SIG-M5 (cell line): ENCODE data around the gene CASQ1.

Source experiments
- DNase-seq: peaks from one replicate; lab custom pipeline; 2025; lab: John Stamatoyannopoulos, UW

Gene CASQ1

DNA sequence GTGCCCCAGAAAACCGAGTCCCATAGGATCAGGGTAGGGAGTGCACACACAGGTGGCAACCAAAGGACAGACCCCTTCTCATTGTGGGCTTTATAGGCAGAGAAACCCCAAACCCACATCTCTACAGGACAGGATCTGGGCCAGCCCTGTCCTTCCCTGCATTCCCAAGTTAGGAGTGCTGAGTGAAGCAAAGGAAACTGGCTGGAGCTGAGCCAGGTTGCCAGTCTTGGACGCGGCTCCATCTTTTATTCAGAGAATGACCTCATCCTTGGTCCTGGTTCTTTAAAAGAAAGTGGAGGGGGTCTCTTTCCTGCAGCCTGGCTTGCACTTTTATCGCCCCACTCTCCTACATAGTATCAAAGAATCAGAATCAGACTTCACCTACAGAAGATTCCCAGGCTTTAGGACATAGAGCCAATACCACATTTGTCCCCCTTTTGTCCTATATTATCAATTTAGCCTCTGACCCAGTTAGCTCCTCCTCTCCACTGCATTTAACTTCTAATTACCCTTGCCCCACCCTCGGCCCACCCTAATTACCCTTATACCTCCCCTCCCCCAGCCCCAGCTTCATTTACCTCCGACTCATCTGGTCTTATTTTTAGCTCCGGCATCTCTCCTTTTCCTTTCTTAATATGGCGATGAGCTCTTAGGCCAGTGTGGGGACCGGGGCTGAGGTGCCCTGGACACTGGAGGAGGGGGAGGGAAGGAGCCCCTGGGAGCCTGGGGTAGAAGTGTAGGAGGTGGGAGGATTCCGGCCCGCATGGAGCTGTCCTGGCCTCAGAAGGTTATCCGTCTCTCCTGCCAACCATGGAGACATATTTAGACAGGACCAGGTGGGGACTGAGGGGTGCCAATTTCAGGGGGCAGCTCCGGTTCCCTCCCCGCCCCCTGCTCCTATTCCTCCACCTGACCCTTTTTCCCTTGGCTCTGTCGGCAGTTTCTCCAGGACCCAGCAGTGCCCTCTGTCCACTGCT, at the start of gene CASQ1:
CASQ1 (plus strand) TSS at position 927 of the 977 bp plus-strand sequence. CDS start 177 bp downstream, outside the sequence.
- no peak for DNase-seq

DNA sequence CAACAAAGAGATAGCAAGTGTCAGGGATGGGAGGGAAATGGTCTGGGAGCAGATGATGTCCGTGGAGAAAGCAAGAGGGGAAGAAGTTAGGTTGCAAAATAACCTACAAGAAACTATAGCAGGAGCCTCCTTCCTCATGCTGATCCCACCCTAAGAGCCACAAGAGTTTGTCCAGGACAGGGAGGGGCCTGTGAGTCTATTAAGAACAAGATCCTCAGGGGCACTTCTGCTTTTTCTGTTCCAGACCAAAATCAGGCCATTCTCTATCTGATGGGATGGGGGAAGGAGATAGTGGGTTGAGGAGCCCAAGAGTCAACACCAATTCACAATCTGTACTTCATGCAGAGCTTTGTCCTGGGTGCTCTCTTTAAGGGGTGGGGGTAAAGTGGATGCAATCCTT, 46.7 kb upstream of the CASQ1 start:
- peak; percentile 88 for DNase-seq

DNA sequence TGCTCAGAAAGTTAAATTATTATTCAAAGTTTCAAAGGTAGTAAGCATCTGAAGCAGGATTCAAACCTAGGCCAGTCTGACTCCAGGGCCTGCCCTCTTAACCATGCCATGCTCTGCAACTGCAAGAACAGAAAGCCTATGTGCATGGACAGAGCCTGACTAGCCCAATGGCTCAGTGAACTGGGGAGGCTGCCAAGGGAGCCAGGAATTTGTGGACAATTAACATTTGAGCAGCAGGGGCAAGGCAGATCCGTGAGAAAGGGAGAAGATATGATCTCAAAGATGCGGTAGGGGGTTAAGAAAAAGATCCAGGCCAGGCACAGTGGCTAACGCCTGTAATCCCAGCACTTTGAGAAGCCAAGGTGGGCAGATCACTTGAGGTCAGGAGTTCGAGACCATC, 45.5 kb upstream of the CASQ1 start:
- DNase-seq, result no peak

DNA sequence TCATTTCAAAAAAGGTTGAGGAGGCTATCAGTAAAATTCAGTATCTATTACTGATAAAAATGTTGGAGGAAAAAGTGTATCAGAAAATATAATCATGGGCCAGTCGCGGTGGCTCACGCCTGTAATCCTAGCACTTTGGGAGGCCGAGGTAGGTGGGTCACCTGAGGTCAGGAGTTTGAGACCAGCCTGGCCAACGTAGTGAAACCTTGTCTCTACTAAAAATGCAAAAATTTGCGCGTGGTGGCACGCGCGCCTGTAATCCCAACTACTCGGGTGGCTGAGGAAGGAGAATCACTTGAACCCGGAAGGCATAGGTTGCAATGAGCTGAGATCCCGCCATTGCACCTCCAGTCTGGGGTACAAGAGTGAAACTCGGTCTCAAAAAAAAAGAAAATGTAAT, 44.3 kb upstream of the CASQ1 start:
- DNase-seq, result no peak

DNA sequence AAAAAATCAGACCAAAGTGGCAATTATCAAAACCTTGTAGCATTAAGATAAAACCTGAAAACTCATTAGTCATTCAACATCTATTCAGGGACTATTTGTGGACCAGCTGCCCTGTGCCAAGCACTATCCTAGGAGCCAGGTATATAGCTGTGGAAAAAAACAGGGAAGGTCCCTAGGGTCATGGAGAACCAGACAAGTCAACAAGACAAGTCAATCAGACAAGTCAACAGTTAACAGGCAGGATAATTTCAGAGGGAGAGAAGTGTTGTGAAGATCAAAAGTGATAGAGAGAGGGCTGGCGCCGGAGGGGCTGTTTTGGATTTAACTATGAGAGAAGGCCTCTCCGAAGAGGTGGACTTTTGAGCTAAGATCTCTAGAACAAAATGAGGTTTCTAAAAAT, 42.3 kb upstream of the CASQ1 start:
- no peak for DNase-seq

DNA sequence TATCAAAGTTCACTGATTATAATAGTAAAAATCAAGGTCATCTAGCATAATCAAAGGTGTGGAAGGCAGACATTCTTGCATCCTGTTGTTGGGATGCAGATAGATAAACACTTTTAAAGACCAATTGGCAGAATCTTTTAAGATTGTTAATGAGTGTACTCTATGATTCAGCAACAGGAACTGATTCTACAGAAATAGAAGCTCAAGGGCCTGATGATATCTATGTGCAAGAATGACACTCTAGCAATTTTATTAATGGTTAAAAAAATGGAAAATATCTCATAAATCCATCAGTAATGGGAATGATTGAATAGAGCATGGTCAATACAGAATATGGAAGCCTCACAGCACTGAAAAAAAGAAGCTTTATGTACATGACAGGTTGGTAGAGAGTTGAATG, 41.1 kb upstream of the CASQ1 start:
- DNase-seq, result no peak

DNA sequence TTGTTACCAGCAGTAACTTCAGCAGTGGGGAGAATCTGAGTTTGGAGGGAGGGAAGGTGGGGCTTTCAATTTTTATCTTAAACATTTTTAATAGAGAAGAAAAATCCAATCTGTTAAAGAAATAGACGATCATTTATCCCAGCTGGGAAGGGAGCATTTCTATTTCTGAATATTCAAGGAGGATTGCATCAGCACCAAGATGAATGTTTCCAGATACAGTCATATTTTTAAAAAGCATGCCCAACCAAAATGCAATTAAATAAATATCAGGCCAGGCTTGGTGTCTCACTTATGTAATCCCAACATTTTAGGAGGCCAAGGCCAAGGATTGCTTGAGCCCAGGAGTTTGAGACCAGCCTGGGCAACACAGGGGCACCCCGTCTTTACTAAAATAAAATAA, 40.7 kb upstream of the CASQ1 start:
- no peak for DNase-seq

DNA sequence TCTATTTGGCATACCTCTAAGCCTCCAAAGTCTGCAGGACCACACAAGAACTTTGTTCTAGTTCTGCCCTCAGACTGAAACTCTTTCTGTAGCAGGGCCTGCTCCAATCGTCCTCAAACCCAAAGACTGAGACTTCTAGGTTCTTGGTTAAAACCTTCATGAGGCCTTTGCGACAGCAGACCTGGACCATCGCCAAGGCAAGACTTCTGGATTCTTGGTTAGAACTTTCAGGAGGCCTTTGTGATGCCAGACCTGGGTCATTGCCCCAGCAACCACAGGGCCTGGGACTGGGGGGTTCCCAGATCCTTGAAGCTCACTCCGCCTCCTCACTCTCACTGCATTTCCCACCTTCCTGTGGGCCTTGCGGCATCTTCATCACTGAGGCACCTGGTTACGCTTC, 39.1 kb upstream of the CASQ1 start, which contains the start of gene ATP1A4:
ATP1A4 (plus strand) TSS at position 301 of the 400 bp plus-strand sequence. CDS start 438 bp downstream, outside the sequence.
- no peak for DNase-seq

DNA sequence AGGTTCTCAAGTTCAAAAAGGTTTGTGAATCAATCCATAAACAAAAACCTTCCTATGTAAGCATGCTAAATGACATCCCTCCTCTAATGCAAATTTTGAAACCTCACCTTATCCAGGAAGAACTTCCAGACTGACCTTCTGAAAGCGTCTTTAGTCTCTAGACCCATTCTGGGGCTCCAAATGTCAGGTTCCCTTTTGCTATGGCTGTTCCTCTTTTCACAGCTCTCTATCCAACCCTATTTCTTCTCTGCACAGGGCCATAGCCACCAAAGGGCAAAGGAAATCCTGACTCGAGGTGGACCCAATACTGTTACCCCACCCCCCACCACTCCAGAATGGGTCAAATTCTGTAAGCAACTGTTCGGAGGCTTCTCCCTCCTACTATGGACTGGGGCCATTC, 35.6 kb upstream of the CASQ1 start:
- DNase-seq, result no peak

DNA sequence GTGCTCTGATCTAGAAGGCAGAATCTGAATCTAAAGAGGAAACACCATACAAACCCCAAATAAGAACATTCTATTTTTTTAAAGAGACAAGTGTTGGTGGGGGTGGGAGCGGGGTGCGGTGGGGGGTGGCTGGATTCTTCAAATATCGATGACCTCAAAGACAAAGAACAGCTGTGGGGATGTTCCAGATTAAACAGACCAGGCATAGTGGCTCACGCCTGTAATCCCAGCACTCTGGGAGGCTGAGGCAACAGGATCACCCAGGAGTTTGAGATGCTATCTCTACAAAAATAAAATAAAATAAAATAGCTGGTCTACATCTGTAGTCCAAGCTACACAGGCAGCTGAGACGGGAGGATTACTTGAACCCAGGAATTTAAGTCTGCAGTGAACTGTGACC, 34.0 kb upstream of the CASQ1 start:
- DNase-seq, result no peak

DNA sequence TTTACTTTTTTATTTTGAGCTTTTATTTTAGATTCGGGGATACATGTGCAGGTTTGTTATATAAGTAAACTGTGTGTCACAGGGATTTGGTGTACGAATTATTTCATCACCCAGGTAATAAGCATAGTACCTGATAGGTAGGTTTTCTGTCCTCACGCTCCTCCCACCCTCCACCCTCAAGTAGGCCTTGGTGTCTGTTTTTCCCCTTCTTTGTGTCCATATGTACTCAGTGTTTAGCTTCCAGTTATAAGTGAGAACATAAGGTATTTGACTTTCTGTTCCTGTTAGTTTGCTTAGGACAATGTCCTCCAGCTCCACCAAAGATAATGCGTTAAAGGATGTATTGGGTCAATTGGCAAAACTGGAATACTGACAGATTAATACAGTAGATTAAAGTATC, 33.2 kb upstream of the CASQ1 start:
- DNase-seq, result no peak

DNA sequence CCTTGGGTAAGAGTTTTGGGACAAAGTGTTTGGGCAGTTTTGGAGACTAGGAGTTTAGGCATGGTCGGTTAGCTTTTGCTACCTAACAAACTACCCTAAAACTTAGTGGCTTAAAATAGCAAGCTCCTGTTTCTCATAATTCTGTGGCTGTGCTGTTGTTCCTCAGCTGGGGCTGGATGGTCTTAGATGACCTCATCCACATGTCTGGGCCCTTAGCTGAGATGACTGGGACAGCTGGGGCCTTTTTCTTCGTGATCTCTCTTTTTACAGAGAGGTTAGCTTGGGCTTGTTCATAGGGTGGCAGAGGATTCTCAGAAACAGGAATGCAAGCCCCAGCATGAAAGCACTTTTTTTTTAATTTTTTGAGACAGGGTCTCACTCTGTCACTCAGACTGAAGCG, 32.3 kb upstream of the CASQ1 start:
- DNase-seq, result no peak

DNA sequence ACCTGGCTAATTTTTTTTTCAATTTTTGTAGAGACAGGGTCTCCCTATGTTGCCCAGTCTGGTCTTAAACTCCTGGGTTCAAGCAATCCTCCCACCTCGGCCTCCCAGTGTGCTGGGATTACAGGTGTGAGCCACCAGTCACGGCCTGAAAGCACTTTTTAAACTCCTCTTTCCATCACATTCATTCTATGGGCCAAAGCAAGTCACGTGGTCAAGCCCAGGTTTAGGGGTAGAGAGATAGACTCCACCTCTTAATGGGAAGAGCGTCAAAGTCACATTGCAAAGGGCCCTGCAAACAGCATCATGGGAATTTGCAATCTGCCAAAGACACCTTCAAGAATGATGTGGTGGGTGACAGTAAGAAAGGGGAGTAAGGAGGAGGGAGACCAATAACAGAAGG, 31.8 kb upstream of the CASQ1 start:
- DNase-seq, result no peak

DNA sequence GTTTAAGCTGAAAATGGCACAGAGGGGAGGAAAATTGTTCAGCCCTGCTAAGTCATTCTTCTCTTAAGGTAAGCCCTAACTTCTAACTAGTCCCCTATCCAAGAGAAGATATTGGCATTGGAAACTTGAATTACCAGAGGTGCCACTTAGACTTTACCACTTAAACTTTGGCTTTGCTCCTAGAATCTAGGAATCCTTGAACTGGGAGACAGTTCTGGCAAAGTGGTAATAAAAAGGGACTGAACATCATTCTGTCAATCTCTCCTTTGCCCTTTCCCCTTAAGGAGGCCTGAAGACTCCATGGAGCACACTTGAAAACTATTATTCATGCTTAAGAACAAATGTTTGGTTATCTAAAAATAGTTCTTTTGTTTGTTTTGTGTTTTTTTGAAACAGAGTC, 30.5 kb upstream of the CASQ1 start:
- DNase-seq, result no peak

DNA sequence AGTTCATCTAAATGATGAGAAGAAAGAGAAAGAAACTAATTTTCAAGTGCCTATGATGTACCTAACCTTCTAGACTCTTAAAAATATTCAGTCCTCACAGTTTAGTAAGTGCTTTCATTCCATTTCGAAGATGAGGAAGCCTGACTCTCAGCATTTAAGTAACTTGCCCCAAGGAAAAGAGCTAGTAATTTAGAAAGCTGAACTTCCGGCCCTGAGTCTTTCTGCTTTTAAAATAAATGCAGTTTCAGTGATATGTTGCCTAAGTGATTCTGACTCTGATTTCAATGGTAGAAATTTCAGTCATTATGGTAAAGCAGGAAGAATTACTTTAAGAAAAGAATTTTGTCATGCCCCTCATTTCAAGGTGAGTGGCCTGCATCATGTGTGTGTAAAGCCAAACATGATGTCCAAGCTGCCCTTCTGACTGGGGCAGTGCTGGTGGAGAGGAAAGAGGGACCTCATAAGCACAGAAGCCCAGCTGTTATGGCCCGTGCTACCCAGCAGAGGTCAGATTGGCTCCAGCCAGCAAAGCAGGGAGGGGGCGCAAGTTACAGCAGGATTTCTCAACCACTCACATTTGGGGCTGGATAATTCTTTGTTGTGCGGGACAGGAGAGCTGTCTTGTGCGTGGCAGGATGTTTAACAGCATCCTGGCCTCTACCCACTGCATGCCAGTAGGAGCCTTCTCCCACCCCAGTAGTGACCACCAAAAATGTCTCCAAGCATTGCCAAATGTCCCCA, 28.2 kb upstream of the CASQ1 start:
- DNase-seq, result no peak

DNA sequence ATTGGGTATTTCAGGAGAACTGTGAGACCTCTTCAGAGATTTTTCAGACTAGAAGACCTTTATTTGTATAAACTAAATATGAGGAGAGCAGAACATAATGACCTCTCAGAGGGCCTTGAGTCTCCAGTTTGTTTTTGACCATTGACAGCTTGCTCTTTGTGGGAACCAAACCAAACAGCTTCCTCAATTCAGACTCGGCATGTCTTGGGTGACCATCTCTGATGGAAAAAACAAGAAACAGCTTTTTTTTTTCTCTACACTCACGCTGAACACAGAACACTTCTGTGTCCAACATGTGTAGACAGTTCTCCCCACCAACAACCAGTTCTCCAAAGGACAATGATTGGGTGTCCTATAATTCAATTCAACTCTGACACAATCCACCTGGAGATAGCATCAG, 27.4 kb upstream of the CASQ1 start:
- no peak for DNase-seq

DNA sequence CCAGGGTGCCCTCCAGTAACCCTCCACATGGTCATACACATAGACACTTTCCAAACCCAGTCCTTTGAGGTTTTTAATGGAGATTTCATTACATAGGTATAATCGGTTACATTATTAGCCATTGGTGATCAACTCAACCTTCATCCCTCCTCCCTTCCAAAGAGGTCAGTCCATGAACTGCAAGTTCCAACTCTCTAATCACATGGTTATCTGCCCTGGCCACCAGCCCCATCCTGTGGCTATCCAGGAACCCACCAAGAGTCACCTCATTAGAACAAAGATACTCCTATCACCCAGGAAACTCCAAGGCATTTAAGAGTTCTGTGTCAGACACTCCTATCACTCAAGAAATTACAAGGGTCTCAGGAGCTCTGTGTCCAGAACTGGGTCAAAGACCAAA, 26.8 kb upstream of the CASQ1 start:
- DNase-seq, result no peak

DNA sequence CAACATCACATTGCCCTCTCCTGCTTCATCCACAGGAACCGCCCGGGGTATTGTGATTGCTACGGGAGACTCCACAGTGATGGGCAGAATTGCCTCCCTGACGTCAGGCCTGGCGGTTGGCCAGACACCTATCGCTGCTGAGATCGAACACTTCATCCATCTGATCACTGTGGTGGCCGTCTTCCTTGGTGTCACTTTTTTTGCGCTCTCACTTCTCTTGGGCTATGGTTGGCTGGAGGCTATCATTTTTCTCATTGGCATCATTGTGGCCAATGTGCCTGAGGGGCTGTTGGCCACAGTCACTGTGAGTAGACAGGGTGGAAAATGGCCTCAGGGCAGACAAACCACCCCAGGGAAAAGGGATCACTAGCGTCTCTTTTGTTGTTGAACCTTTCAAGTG, 26.3 kb upstream of the CASQ1 start:
- no peak for DNase-seq

DNA sequence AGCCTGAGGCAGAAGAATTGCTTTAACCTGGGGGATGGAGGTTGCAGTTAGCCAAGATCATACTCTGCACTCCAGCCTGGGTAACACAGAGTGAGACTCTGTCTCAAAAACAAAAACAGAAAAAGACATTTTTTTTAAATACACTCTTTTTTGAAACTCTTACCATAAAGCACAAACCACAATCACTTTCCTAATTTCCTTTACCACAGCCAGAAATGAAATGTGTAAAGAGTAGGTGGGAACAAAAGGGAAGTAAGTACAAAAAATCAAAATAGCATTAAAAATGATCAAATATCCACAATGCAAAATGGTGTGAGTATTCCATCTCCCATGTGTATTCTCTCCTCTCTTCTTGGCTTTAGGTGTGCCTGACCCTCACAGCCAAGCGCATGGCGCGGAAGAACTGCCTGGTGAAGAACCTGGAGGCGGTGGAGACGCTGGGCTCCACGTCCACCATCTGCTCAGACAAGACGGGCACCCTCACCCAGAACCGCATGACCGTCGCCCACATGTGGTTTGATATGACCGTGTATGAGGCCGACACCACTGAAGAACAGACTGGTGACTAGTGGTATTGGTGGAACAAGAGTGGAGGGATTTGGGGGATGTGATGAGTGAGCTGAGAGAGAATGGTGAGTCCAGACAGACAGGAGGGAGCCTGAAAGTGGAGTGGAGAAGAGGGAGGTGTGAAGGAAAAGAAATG, 24.1 kb upstream of the CASQ1 start:
- no peak for DNase-seq

DNA sequence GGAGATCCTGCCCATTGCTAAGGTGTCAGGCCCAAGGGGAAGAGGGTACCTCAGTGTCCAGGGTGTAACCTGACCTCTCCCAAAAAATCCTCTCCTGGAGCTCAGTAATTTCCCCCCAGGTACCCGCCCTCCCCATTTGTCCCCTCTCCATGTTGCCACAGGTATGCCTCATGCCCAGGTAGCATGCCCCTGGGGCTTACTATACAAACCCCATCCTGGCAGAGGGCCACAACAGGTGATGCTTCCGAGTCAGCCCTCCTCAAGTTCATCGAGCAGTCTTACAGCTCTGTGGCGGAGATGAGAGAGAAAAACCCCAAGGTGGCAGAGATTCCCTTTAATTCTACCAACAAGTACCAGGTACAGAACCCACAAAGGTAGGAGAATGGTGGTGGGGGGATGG, 23.3 kb upstream of the CASQ1 start:
- no peak for DNase-seq

DNA sequence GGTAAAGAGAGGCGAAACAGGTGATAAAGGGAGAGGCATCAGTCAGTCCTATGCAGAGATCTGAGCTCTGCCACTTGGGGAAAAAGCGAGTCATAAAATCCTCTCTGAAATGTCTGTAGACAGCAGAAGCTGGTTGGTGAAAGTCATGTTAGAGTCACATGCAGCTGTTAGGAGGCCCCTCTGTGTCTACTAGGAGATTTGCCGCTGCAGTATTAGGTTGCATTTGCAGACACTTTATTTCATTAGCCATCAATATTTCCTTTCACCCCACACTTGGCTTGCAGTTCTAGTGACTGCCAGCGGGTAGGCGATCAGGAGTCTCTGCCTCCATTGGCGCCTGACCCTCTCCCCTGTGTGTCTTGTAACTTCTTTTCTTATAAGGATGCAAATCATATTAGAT, 22.8 kb upstream of the CASQ1 start:
- DNase-seq, result no peak

DNA sequence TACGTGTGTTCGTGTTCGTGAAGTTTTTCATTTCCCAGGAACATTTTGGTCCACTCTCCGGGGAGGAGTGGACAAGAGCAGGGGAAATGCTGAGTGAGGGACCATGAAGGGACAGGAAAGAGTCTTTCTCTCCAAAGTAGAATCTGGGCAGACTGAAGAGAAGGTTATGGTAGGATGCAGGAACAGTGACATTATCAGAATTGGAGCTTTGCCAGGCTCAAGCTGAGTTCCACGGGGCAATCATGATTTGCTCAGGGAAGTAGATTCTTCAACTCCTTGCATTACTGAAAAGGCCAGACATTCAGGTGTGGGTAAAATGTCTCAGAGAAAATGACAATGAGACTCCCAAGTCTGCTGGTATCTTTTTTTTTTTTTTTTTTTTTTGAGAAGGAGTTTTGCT, 22.4 kb upstream of the CASQ1 start:
- DNase-seq, result no peak
